SK-N-SH (cell line): ENCODE results near the gene KLHL42.
"Not testable (repeated sequence)": the region's sequence is repeated elsewhere in the genome, so short reads cannot be mapped to it uniquely, and the experiment has no call there.

Experiments used
- CHD2 ChIP-seq: fragments of 150-350 bp; IDR thresholded peaks from 2 replicates; pipeline ENCODE4 v1.6.1; 2018; ENCODE audit warnings: low read length; ENCODE audit not compliant: partially characterized antibody
- CTCF ChIP-seq: fragments of 200-600 bp; sonication (generic); IDR thresholded peaks from 2 replicates; pipeline ENCODE4 v1.6.1; 2017; ENCODE audit warnings: antibody characterized with exemption, mild to moderate bottlenecking, moderate library complexity
- EZH2phosphoT487 ChIP-seq: fragments of 200-600 bp; sonication (generic); IDR thresholded peaks from 2 replicates; pipeline ENCODE4 v1.6.1; 2017; ENCODE audit warnings: low read depth, mixed run types, mild to moderate bottlenecking, antibody characterized with exemption, moderate library complexity, borderline replicate concordance
- FOXM1 ChIP-seq: IDR thresholded peaks from 2 replicates; pipeline ENCODE4 v1.4.0; 2012; ENCODE audit warnings: low read depth, mild to moderate bottlenecking

- not testable (repeated sequence) for TF ChIP-seq CTCF, CHD2, FOXM1, EZH2phosphoT487
Observed at GRCh38 chr12:27847293-27847692, 67.3 kb downstream of the KLHL42 start.
